GM12878 (cell line): ENCODE measurements around the gene FBXO21. TPM values are rescaled to one million over a fixed set of nuclear protein-coding genes. Genes with fewer than 3 reads are reported as not detected.

Source experiments
- BCLAF1 ChIP-seq: fragments of 450-650 bp; IDR thresholded peaks from 2 replicates; pipeline ENCODE4 v1.6.1; 2017; ENCODE audit warnings: antibody characterized with exemption, mild to moderate bottlenecking, moderate library complexity
- CUX1 ChIP-seq: IDR thresholded peaks from 2 replicates; pipeline ENCODE4 v1.6.1; 2012; ENCODE audit warnings: improper control_type of control experiment, low read depth, low read length; ENCODE audit not compliant: insufficient replicate concordance
- JUNB ChIP-seq: IDR thresholded peaks from 2 replicates; pipeline ENCODE4 v1.6.1; 2016; ENCODE audit warnings: antibody characterized with exemption, mild to moderate bottlenecking
- MAX ChIP-seq: IDR thresholded peaks from 2 replicates; pipeline ENCODE4 v1.6.1; 2012; ENCODE audit warnings: low read depth, low read length, improper control_type of control experiment
- NFYB ChIP-seq: IDR thresholded peaks from 2 replicates; pipeline ENCODE4 v1.6.1; 2011; ENCODE audit warnings: low read depth, mild to moderate bottlenecking, low read length, improper control_type of control experiment, moderate library complexity; ENCODE audit not compliant: insufficient read depth
- NKRF ChIP-seq: fragments of 450-650 bp; conservative IDR thresholded peaks from 2 replicates; pipeline ENCODE4 v1.6.1; 2017; ENCODE audit warnings: mild to moderate bottlenecking, moderate library complexity
- NR2C2 ChIP-seq: IDR thresholded peaks from 2 replicates; pipeline ENCODE4 v1.6.1; 2011; ENCODE audit warnings: borderline replicate concordance, low read depth; ENCODE audit not compliant: control insufficient read depth, insufficient read length
- NRF1 ChIP-seq: conservative IDR thresholded peaks from 2 replicates; pipeline ENCODE4 v1.6.1; 2011; ENCODE audit warnings: mild to moderate bottlenecking, low read depth, low read length, improper control_type of control experiment
- RCOR1 ChIP-seq: conservative IDR thresholded peaks from 2 replicates; pipeline ENCODE4 v1.6.1; 2012; ENCODE audit warnings: low read depth, low read length, improper control_type of control experiment
- ZNF384 ChIP-seq: IDR thresholded peaks from 2 replicates; pipeline ENCODE4 v1.6.1; 2012; ENCODE audit warnings: low read depth, mild to moderate bottlenecking, low read length, improper control_type of control experiment, borderline replicate concordance
- ZNF687 ChIP-seq: fragments of 450-650 bp; IDR thresholded peaks from 2 replicates; pipeline ENCODE4 v1.6.1; 2017; ENCODE audit warnings: mild to moderate bottlenecking, moderate library complexity
- polyA plus RNA-seq, 11 experiments: library from polyadenylated mRNA; depleted of rRNA in 4 of 11; unstranded in 6 of 11; stranded (reverse) in 5 of 11; fragments of >200 nt; fragmentation: Nextera tagmentation in 4 of 11; fragmentation: Illumina TruSeq in 1 of 11; extraction: Ambion mirVana in 4 of 11; extraction: Trizol in 1 of 11; gene quantifications; 1 replicate in 1 of 11; 2 replicates in 10 of 11; pipeline versions ENCODE4 v1.2.1 to v1.2.3, GENCODE V29; 2011 to 2016; ENCODE audit warnings: inconsistent platforms in 2 of 11, missing spikeins in 2 of 11, low read depth in 1 of 11
- total RNA-seq, 4 experiments: library from RNA; depleted of rRNA in 3 of 4; stranded (reverse); fragments of >200 nt in 3 of 4; fragmentation: Illumina TruSeq in 1 of 4; extraction: Trizol in 1 of 4; gene quantifications; 2 replicates each; pipeline versions ENCODE4 v1.2.1 to v1.2.3, GENCODE V29; 2013 to 2021

Gene FBXO21
- total and polyA plus RNA-seq, 10 of the 15 experiments (the other 5 are each of a cell fraction or from before 2014, with no cell fraction given), result 5.5 to 32.6 (median 18.9) TPM

- TF ChIP-seq CUX1 (no peak), BCLAF1 (no peak), NFYB (no peak), ZNF384 (no peak), RCOR1 (no peak), NKRF (no peak), MAX (no peak), JUNB (no peak), NRF1 (no peak), NR2C2 (no peak), ZNF687 (no peak)
Observed at GRCh38 chr12:117139025-117139717, 51.1 kb downstream of the FBXO21 start (continued).
